Erythroblast (primary cell): Measurements from ENCODE around the gene DNAJC22.

ENCODE experiments used
- GATA1 ChIP-seq: IDR thresholded peaks from 2 replicates; pipeline ENCODE4 v1.6.1; 2011; ENCODE audit warnings: low read depth, mild to moderate bottlenecking, control low read depth, low read length, moderate library complexity
- POLR2A ChIP-seq: IDR thresholded peaks from 2 replicates; pipeline ENCODE4 v1.6.1; 2011; ENCODE audit warnings: mild to moderate bottlenecking, low read length

- TF ChIP-seq POLR2A (no peak), GATA1 (no peak)
These were observed 19.5 kb downstream of the DNAJC22 start for GRCh38 chr12:49366096-49366651.
